ENCODE data around the gene CEP72. TPM values are rescaled to one million over a fixed set of nuclear protein-coding genes. Genes with fewer than 3 reads are reported as not detected.

Gene CEP72
- total RNA-seq, 4 donors from 2014 or later = 2.7 to 8.6 (median 4.0) TPM

DNA sequence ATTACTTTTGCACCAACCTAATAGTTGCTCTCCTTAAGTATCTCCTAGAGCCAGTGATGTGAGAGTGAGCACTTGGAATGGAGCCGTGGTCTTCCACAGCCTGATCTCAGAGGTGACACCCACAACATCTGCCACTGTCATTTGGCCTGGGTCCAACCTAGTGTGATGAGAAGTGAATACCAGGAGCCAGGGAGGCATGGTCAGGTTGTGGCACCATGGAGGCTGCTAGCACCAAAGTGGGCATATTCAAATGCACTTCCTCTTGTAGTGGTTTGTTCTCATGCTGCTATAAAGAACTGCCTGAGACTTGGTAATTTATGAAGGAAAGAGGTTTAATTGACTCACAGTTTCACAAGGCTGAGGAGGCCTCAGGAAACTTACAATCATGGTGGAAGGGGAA lies 22.6 kb upstream of the CEP72 start:
- intact Hi-C loops (cut with DNase I) = no loop called here
- no peak overlapping the region for H3K27ac ChIP-seq
- H3K4me3 ChIP-seq = no peak overlapping the region
- H3K4me1 ChIP-seq = peaks cover 0 to 10% (median 0%) of the 10 kb centered on the region in 3 donors
- H3K9me3 ChIP-seq = no peaks in the 10 kb centered on the region
- TF ChIP-seq, protein P1, sequence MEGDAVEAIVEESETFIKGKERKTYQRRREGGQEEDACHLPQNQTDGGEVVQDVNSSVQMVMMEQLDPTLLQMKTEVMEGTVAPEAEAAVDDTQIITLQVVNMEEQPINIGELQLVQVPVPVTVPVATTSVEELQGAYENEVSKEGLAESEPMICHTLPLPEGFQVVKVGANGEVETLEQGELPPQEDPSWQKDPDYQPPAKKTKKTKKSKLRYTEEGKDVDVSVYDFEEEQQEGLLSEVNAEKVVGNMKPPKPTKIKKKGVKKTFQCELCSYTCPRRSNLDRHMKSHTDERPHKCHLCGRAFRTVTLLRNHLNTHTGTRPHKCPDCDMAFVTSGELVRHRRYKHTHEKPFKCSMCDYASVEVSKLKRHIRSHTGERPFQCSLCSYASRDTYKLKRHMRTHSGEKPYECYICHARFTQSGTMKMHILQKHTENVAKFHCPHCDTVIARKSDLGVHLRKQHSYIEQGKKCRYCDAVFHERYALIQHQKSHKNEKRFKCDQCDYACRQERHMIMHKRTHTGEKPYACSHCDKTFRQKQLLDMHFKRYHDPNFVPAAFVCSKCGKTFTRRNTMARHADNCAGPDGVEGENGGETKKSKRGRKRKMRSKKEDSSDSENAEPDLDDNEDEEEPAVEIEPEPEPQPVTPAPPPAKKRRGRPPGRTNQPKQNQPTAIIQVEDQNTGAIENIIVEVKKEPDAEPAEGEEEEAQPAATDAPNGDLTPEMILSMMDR (IDR thresholded peaks at IDR 0.05) = no peak
- no peak for TF ChIP-seq POLR2A (IDR thresholded peaks at IDR 0.05)
- peaks cover 0 to 82% (median 0%) of the 10 kb centered on the region in 4 donors for H3K27me3 ChIP-seq
- no peaks in the 10 kb centered on the region for H3K36me3 ChIP-seq
- 67% methylated on average over 1 of the region's 1 CpG; no CpG with 5 or more reads in 1 of the 2 donors for WGBS, 2 donors
- DNase-seq = no peak

DNA sequence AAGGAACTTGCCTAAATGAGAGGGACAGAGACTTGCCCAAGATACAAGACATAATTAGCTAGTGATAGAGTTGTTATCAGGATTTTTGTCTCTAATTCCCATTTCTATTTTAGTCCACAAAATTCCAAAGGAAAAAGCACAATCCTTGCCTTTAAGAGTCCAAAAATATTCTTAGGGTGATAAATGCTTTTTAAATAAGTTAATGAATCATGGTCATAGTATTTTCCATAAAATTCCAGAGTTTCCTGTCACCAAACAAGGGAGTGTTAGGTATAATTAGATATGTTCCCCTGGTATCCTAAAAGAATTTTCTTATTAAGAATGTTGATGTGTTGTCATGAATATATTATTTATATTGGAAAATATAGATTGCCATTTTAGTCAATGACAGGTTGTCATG lies 21.8 kb upstream of the CEP72 start:
- DNase-seq = no peak
- intact Hi-C loops (cut with DNase I) = no loop called here
- Histone ChIP-seq H3K27me3 (peaks cover 0 to 86% (median 0%) of the 10 kb centered on the region in 4 donors), H3K27ac (no peak overlapping the region), H3K36me3 (no peaks in the 10 kb centered on the region), H3K4me1 (peaks cover 0 to 10% (median 0%) of the 10 kb centered on the region in 3 donors), H3K4me3 (no peak overlapping the region), H3K9me3 (no peaks in the 10 kb centered on the region)
- TF ChIP-seq, protein P1 (IDR thresholded peaks at IDR 0.05) = no peak
- TF ChIP-seq POLR2A (IDR thresholded peaks at IDR 0.05) = no peak

DNA sequence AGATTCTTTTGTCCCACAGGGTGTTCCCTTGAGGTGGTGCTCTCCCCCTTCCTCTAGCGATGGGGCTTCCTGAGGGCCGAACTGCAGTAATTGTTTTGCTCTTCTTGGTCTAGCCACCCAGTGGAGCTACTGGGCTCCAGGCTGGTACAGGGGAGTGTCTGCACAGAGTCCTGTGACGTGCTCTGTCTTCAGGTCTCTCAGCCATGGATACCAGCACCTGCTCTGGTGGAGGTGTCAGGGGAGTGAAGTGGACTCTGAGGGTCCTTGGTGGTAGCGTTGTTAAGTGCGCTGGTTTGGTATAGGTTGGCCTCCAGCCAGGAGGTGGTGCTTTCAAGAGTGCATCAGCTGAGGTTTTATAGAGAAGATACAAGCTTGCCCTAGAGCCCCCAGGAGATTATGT lies 20.4 kb upstream of the CEP72 start:
- Histone ChIP-seq H3K27me3 (peaks cover 0 to 86% (median 0%) of the 10 kb centered on the region in 4 donors), H3K27ac (no peak overlapping the region), H3K4me1 (peaks cover 0 to 10% (median 0%) of the 10 kb centered on the region in 3 donors), H3K4me3 (no peak overlapping the region), H3K36me3 (no peaks in the 10 kb centered on the region), H3K9me3 (no peaks in the 10 kb centered on the region)
- WGBS, 2 donors = 100% methylated on average over 1 to 4 of the region's 5 CpGs
- no peak for TF ChIP-seq POLR2A (IDR thresholded peaks at IDR 0.05)
- TF ChIP-seq, protein P1 (IDR thresholded peaks at IDR 0.05) = no peak
- no peak for DNase-seq
- intact Hi-C loops (cut with DNase I) = no loop called here

DNA sequence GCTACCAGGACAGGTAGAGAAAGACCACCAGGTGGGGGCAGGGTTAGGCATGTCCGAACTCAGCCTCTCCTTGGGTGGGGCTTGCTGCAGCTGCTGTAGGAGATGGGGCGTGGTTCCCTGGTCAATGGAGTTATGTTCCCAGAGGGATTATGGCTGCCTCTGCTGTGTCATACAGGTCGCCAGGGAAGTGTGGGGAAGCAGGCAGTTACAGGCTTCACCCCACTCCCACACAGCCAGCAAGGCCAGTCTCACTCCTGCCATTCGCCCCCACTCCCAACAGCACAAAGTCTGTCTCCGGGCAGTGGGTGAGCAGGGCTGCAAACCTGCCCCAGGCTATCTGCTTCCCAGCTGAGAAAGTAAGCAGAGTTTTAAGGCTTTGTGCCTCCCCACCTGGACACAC lies 20.0 kb upstream of the CEP72 start:
- Histone ChIP-seq H3K27ac (no peak overlapping the region), H3K4me3 (no peak overlapping the region), H3K36me3 (no peaks in the 10 kb centered on the region), H3K4me1 (peaks cover 0 to 10% (median 0%) of the 10 kb centered on the region in 3 donors), H3K9me3 (no peaks in the 10 kb centered on the region), H3K27me3 (peaks cover 0 to 86% (median 0%) of the 10 kb centered on the region in 4 donors)
- 48 to 58% methylated on average over 2 to 4 of the region's 5 CpGs for WGBS, 2 donors
- intact Hi-C loops (cut with DNase I) = no loop called here
- TF ChIP-seq, protein P1 (IDR thresholded peaks at IDR 0.05) = no peak
- TF ChIP-seq POLR2A (IDR thresholded peaks at IDR 0.05) = no peak
- DNase-seq = no peak

DNA sequence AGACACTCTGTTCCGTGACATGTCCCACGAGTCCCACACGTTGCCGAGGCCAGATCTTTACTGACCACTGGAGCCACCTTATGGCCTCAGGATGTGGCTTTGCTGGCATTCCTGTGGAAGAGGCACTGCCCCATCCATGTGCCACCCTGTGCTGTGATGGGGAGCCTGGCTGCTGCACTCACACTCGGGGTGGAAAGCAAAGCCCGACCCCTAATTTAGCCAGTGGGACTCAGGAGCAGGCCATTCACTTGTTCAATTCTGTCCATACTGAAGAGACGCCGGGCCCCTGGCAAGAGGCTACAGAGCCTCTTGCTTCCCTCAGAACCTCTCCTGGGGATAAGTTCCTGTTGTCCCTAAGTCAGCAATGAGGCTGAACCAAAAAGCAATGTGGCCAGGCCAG lies 18.6 kb upstream of the CEP72 start:
- Histone ChIP-seq H3K4me1 (peaks cover 0 to 10% (median 0%) of the 10 kb centered on the region in 3 donors), H3K4me3 (no peak overlapping the region), H3K27me3 (peaks cover 0 to 87% (median 0%) of the 10 kb centered on the region in 4 donors), H3K27ac (no peak overlapping the region), H3K36me3 (no peaks in the 10 kb centered on the region), H3K9me3 (no peaks in the 10 kb centered on the region)
- 73 to 83% methylated on average over 2 to 4 of the region's 8 CpGs for WGBS, 2 donors
- intact Hi-C loops (cut with DNase I) = no loop called here
- no peak for DNase-seq
- no peak for TF ChIP-seq POLR2A (IDR thresholded peaks at IDR 0.05)
- TF ChIP-seq, protein P1 (IDR thresholded peaks at IDR 0.05) = no peak
